VCaP (cell line): ENCODE measurements around the gene SERTAD1.

Experiments used
- H3K27ac ChIP-seq: fragments of 450-650 bp; 2 replicates; pipeline ENCODE4 v1.5.1; 2017
- CTCF ChIP-seq: fragments of 450-650 bp; conservative IDR thresholded peaks from 2 replicates; pipeline ENCODE4 v1.5.1; 2017; ENCODE audit warnings: mild to moderate bottlenecking, moderate library complexity

The SERTAD1 gene

GRCh38 chr19:40371802-40372122 lies 54.0 kb downstream of the SERTAD1 start:
- TF ChIP-seq CTCF: no peak
- H3K27ac ChIP-seq: no peak overlapping the region
